ENCODE results near the gene MMRN2.
"Not testable (repeated sequence)": the region's sequence is repeated elsewhere in the genome, so short reads cannot be mapped to it uniquely, and the experiment has no call there.

MMRN2 gene

DNA sequence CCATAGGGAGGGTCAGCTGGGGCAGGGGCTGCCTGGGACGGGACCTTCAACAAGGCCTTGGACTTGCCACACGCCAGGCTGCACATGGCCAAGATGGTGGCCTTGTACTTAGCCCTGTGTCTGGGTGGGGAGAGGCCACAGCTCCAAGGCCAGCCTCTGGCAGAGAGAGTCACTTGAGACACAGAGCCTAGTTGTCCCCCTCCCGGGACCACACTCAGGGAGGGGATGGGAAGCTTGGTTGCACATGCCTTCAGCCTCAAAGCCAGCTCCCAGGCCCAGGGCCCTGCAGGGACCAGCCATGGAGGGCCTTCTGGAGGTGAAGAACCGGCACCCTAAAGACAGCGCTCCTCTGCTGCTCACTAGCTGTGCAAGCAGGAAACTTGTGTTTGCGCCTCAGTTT is 16.7 kb downstream of the MMRN2 start:
- Histone ChIP-seq H3K27ac (ENCODE audit: insufficient read depth, low read depth, low read length, poor library complexity, severe bottlenecking) (no peak overlapping the region), H3K36me3 (ENCODE audit: control insufficient read depth, insufficient read depth, low read length) (no peaks in the 10 kb centered on the region), H3K4me3 (ENCODE audit: insufficient read depth, low read depth, low read length) (no peak overlapping the region), H3K9me3 (ENCODE audit: control insufficient read depth, low read length) (no peaks in the 10 kb centered on the region), H3K27me3 (ENCODE audit: control insufficient read depth, insufficient read depth, low read length, poor library complexity, severe bottlenecking) (no peaks in the 10 kb centered on the region), H3K4me1 (ENCODE audit: control insufficient read depth, insufficient read depth, low read length) (peaks cover 3% of the 10 kb centered on the region)
- 80 to 81% methylated on average over 6 of the region's 6 CpGs for WGBS, 2 experiments

DNA sequence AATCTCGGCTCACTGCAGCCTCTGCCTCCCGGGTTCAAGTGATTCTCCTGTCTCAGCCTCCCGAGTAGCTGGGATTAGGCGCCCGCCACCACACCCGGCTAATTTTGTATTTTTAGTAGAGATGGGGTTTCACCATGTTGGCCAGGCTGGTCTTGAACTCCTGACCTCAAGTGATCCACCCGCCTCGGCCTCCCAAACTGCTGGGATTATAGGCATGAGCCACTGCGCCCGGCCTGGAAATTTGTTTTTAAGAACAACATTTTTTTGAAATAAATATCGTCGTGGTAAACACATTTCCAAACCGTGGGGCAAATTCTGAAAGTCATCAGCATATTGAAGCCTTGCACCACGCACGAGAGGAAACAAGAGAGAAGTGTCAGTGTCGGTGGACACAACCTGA is 17.3 kb downstream of the MMRN2 start:
- H3K36me3 ChIP-seq (ENCODE audit: control insufficient read depth, insufficient read depth, low read length); H3K4me1 ChIP-seq (ENCODE audit: control insufficient read depth, insufficient read depth, low read length); H3K4me3 ChIP-seq (ENCODE audit: insufficient read depth, low read depth, low read length); H3K27me3 ChIP-seq (ENCODE audit: control insufficient read depth, insufficient read depth, low read length, poor library complexity, severe bottlenecking); H3K9me3 ChIP-seq (ENCODE audit: control insufficient read depth, low read length); H3K27ac ChIP-seq (ENCODE audit: insufficient read depth, low read depth, low read length, poor library complexity, severe bottlenecking): not testable (repeated sequence)
- 90 to 97% methylated on average over 16 of the region's 16 CpGs for WGBS, 2 experiments

DNA sequence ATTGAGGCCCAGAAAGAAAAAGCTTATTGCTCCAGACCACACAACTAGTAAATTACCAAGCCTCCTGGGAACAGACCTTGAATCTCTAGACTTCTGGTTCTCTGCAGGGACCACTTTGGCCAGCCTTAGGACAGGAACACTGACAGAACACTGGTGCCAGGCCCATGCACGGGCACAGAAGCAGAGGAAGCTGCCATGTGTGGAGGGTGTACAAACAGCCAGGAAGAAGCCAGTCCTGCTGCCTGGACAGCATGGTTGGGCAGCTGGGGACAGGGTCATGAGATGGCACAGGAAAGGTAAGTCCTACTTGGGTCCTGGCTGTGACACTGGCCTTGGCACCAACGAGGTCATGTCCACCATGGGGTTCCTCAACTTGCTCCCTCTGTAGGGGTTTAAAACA is 19.2 kb downstream of the MMRN2 start:
- Histone ChIP-seq H3K4me3 (ENCODE audit: insufficient read depth, low read depth, low read length) (no peak overlapping the region), H3K9me3 (ENCODE audit: control insufficient read depth, low read length) (no peaks in the 10 kb centered on the region), H3K36me3 (ENCODE audit: control insufficient read depth, insufficient read depth, low read length) (no peaks in the 10 kb centered on the region), H3K4me1 (ENCODE audit: control insufficient read depth, insufficient read depth, low read length) (no peaks in the 10 kb centered on the region), H3K27ac (ENCODE audit: insufficient read depth, low read depth, low read length, poor library complexity, severe bottlenecking) (no peak overlapping the region), H3K27me3 (ENCODE audit: control insufficient read depth, insufficient read depth, low read length, poor library complexity, severe bottlenecking) (no peaks in the 10 kb centered on the region)
- WGBS, 2 experiments, result 92 to 95% methylated on average over 2 of the region's 2 CpGs

- WGBS, 2 experiments, result 84% methylated on average over 6 of the region's 6 CpGs
- Histone ChIP-seq H3K36me3 (ENCODE audit: control insufficient read depth, insufficient read depth, low read length) (no peaks in the 10 kb centered on the region), H3K27ac (ENCODE audit: insufficient read depth, low read depth, low read length, poor library complexity, severe bottlenecking) (no peak overlapping the region), H3K27me3 (ENCODE audit: control insufficient read depth, insufficient read depth, low read length, poor library complexity, severe bottlenecking) (no peaks in the 10 kb centered on the region), H3K4me1 (ENCODE audit: control insufficient read depth, insufficient read depth, low read length) (no peaks in the 10 kb centered on the region), H3K4me3 (ENCODE audit: insufficient read depth, low read depth, low read length) (no peak overlapping the region), H3K9me3 (ENCODE audit: control insufficient read depth, low read length) (no peaks in the 10 kb centered on the region)
Measured at GRCh38 chr10:86937502-86938154, 19.8 kb downstream of the MMRN2 start.

GRCh38 chr10:86936661-86937501 is 20.5 kb downstream of the MMRN2 start:
- Histone ChIP-seq H3K9me3 (ENCODE audit: control insufficient read depth, low read length) (no peaks in the 10 kb centered on the region), H3K27me3 (ENCODE audit: control insufficient read depth, insufficient read depth, low read length, poor library complexity, severe bottlenecking) (no peaks in the 10 kb centered on the region), H3K4me3 (ENCODE audit: insufficient read depth, low read depth, low read length) (no peak overlapping the region), H3K36me3 (ENCODE audit: control insufficient read depth, insufficient read depth, low read length) (no peaks in the 10 kb centered on the region), H3K27ac (ENCODE audit: insufficient read depth, low read depth, low read length, poor library complexity, severe bottlenecking) (no peak overlapping the region), H3K4me1 (ENCODE audit: control insufficient read depth, insufficient read depth, low read length) (no peaks in the 10 kb centered on the region)
- 92 to 93% methylated on average over 13 of the region's 13 CpGs for WGBS, 2 experiments

DNA sequence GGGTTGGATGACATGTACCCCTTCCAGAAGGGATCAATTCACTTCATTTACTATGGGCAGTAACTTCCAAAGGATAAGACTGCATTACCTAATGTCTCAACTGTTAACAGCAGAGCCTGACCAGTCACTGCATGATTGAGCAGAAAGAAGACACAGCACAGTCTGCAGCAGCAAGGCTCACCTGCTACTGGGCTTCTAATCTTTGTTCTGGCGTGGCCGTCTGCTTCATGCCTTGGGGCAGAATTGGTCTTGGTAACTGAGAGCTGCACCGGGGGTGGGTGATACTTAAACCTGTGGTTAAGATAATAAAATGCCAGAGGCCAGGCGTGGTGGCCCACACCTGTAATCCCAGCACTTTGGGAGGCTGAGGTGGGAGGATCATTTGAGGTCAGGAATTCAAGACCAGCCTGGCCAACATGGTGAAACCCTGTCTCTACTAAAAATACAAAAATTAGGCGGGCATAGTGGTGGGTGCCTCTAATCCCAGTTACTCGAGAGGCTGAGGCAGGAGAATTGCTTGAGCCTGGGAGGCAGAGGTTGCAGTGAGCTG is 23.2 kb downstream of the MMRN2 start:
- not testable (repeated sequence) for H3K9me3 ChIP-seq (ENCODE audit: control insufficient read depth, low read length); H3K4me3 ChIP-seq (ENCODE audit: insufficient read depth, low read depth, low read length); H3K4me1 ChIP-seq (ENCODE audit: control insufficient read depth, insufficient read depth, low read length); H3K27me3 ChIP-seq (ENCODE audit: control insufficient read depth, insufficient read depth, low read length, poor library complexity, severe bottlenecking); H3K27ac ChIP-seq (ENCODE audit: insufficient read depth, low read depth, low read length, poor library complexity, severe bottlenecking); H3K36me3 ChIP-seq (ENCODE audit: control insufficient read depth, insufficient read depth, low read length)
- 91% methylated on average over 6 of the region's 6 CpGs for WGBS, 2 experiments

- H3K4me1 ChIP-seq (ENCODE audit: control insufficient read depth, insufficient read depth, low read length), result no peaks in the 10 kb centered on the region
- H3K4me3 ChIP-seq (ENCODE audit: insufficient read depth, low read depth, low read length), result no peak overlapping the region
- no peaks in the 10 kb centered on the region for H3K27me3 ChIP-seq (ENCODE audit: control insufficient read depth, insufficient read depth, low read length, poor library complexity, severe bottlenecking)
- H3K9me3 ChIP-seq (ENCODE audit: control insufficient read depth, low read length), result no peaks in the 10 kb centered on the region
- H3K36me3 ChIP-seq (ENCODE audit: control insufficient read depth, insufficient read depth, low read length), result no peaks in the 10 kb centered on the region
- no peak overlapping the region for H3K27ac ChIP-seq (ENCODE audit: insufficient read depth, low read depth, low read length, poor library complexity, severe bottlenecking)
- WGBS, 2 experiments, result 91 to 94% methylated on average over 2 of the region's 2 CpGs
Measured at GRCh38 chr10:86932674-86933073, 24.7 kb downstream of the MMRN2 start.

- no peaks in the 10 kb centered on the region for H3K4me1 ChIP-seq (ENCODE audit: control insufficient read depth, insufficient read depth, low read length)
- no peak overlapping the region for H3K4me3 ChIP-seq (ENCODE audit: insufficient read depth, low read depth, low read length)
- H3K9me3 ChIP-seq (ENCODE audit: control insufficient read depth, low read length), result no peaks in the 10 kb centered on the region
- H3K36me3 ChIP-seq (ENCODE audit: control insufficient read depth, insufficient read depth, low read length), result no peaks in the 10 kb centered on the region
- H3K27me3 ChIP-seq (ENCODE audit: control insufficient read depth, insufficient read depth, low read length, poor library complexity, severe bottlenecking), result no peaks in the 10 kb centered on the region
- no peak overlapping the region for H3K27ac ChIP-seq (ENCODE audit: insufficient read depth, low read depth, low read length, poor library complexity, severe bottlenecking)
- WGBS, 2 experiments, result 83 to 100% methylated on average over 1 of the region's 1 CpG
Measured at GRCh38 chr10:86931872-86932271, 25.5 kb downstream of the MMRN2 start.

DNA sequence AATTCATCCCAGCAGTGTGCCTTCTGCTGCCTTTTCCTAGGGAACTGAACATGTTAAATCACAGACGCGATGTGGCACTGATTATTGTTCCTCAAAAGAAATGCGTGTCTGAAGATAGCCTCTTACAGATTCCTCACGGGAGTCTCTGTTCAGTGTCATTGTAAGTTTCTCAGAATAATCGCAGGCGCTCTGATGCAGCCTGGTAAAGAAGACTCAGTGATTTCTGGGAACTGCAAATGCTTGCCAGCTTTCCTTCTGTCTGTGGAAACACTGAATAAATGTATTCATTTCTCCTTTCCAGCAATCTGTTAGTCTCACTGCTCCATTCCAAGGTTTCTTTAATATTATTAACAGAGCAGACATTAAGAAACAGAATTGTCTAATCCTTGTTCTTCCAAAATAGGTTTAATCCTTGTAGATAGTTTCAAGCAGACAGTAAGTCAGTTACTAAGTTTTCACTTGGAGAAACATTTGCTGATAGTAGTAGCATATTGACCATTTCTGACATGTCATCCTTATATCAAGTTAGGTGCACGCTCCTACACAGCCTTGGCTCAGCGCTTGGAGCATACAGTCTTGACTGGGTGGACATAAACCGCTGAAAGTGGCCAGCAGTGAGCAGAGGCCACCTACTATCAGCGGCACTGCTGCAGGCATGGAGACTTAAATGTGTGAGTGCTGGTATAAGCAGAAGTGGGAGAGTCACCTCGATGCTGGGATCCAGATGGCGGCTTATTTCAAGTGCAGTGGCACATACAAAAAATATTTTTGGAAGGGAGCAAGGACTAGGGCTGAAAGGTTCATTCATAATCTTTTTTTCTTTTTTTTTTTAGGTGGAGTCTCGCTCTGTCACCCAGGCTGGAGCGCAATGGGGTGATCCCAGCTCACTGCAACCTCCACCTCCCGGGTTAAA is 27.7 kb downstream of the MMRN2 start:
- Histone ChIP-seq H3K27me3 (ENCODE audit: control insufficient read depth, insufficient read depth, low read length, poor library complexity, severe bottlenecking) (no peaks in the 10 kb centered on the region), H3K36me3 (ENCODE audit: control insufficient read depth, insufficient read depth, low read length) (no peaks in the 10 kb centered on the region), H3K4me3 (ENCODE audit: insufficient read depth, low read depth, low read length) (no peak overlapping the region), H3K27ac (ENCODE audit: insufficient read depth, low read depth, low read length, poor library complexity, severe bottlenecking) (no peak overlapping the region), H3K4me1 (ENCODE audit: control insufficient read depth, insufficient read depth, low read length) (no peaks in the 10 kb centered on the region), H3K9me3 (ENCODE audit: control insufficient read depth, low read length) (no peaks in the 10 kb centered on the region)
- WGBS, 2 experiments, result 93% methylated on average over 15 of the region's 15 CpGs

DNA sequence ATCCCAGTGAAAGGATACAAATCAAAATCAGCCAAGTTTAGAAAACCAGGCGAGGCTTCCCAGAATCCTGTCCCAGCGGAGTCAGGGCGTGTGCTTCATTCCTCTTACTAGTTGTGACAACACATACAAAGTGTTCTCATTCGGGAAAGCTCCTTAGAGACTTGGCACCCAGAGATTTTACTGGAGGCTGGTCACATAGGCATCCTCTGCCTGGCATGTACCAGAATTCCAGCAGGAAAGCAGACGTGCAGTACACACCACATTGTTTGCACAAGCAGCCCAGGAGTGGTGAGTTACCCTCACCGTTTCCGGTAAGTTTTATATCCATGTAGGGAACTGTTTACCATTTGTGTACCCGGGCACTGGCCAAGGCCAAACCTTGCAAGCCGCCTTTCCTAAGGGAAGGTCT is 34.9 kb downstream of the MMRN2 start:
- no peaks in the 10 kb centered on the region for H3K4me1 ChIP-seq (ENCODE audit: control insufficient read depth, insufficient read depth, low read length)
- H3K9me3 ChIP-seq (ENCODE audit: control insufficient read depth, low read length), result no peaks in the 10 kb centered on the region
- peaks cover 29% of the 10 kb centered on the region for H3K36me3 ChIP-seq (ENCODE audit: control insufficient read depth, insufficient read depth, low read length)
- H3K4me3 ChIP-seq (ENCODE audit: insufficient read depth, low read depth, low read length), result no peak overlapping the region
- WGBS, 2 experiments, result 92 to 95% methylated on average over 9 of the region's 9 CpGs
- H3K27ac ChIP-seq (ENCODE audit: insufficient read depth, low read depth, low read length, poor library complexity, severe bottlenecking), result no peak overlapping the region
- no peaks in the 10 kb centered on the region for H3K27me3 ChIP-seq (ENCODE audit: control insufficient read depth, insufficient read depth, low read length, poor library complexity, severe bottlenecking)
